GM18505 (cell line): Measurements from ENCODE around the gene C5orf47.
"Not testable (repeated sequence)": the region's sequence is repeated elsewhere in the genome, so short reads cannot be mapped to it uniquely, and the experiment has no call there.

Source experiments
- ATAC-seq: cut with Tn5 transposase; IDR thresholded peaks from one replicate; pipeline ENCODE4 v1.9.1; 2021; ENCODE audit not compliant: unreplicated experiment
- POLR2A ChIP-seq: IDR thresholded peaks from 4 replicates; pipeline ENCODE4 v1.6.1; 2011; ENCODE audit warnings: borderline replicate concordance; ENCODE audit not compliant: insufficient read depth, insufficient read length; ENCODE audit errors: extremely low read depth

The C5orf47 gene

DNA sequence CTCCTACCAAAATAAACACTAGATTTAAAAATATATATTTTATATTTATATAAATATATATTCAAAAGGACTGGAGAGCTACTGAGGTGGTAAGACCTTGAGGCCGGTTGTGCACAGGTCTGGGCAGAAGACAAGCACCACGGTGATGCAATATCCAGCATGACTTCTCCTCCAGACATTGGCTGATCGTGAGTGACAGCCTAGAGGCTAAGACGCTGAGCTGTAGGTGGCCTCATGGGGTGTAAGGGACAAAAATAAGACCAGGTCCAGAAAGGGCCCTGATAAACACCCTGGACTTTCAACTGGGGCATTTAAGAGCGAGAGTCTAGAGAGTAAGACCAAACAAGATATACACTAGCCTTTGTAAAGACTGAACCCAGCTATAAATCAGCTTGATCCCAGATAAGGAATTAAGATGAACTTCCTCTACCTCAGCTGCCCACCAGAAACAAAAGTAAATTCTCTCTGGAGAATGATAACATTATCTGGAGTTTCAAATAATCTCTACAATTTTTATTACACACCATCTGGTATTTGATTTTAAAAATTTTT lies 14.2 kb upstream of the C5orf47 start:
- TF ChIP-seq POLR2A: no peak
- ATAC-seq: no peak

DNA sequence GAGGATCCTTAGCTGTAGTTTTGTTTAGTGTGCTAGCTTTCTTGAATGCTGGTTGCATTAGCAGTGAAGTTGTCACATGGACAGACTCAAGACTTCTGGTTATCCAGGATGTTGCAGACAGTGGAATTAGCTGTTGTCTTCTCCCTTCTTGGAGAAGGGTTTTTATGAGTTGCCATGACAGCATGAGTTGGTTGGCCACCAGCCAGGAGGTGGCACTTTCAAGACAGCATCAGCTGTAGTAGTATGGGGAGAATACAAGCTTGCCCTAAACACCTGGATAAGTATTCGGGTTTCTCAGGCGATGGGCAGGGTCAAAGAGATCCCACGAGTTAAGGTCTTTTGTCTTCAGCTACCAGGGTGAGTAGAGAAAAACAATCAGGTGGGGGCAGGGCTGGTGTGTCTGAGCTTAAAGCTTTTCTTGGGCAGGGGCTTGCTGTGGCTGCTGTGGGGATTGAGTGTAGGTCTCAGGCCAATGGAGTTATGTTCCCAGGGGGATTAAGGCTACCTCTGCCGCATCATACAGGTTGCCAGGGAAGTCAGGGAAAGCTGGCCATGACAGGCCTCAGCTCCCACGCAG lies 7.7 kb upstream of the C5orf47 start:
- no peak for ATAC-seq
- TF ChIP-seq POLR2A: no peak

DNA sequence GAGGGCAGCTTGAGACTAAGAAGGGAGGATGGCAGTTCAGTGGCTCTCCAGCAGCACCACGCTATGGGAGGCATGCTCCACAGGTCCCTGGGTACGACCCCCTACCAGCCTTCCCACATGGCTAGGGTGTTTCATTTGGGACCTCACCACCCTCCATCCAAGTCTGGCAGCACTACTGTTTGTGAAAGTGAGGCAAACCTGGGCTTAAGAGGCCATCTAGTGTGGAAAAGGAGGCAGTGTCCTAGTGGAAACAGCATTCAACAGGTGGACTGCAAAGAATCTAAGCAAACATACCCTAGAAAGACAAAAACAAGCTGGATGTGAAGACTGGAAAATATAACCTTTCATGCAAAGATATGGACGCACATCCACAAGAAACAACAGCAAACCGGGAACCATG lies 4.8 kb upstream of the C5orf47 start:
- ATAC-seq: no peak
- no peak for TF ChIP-seq POLR2A

DNA sequence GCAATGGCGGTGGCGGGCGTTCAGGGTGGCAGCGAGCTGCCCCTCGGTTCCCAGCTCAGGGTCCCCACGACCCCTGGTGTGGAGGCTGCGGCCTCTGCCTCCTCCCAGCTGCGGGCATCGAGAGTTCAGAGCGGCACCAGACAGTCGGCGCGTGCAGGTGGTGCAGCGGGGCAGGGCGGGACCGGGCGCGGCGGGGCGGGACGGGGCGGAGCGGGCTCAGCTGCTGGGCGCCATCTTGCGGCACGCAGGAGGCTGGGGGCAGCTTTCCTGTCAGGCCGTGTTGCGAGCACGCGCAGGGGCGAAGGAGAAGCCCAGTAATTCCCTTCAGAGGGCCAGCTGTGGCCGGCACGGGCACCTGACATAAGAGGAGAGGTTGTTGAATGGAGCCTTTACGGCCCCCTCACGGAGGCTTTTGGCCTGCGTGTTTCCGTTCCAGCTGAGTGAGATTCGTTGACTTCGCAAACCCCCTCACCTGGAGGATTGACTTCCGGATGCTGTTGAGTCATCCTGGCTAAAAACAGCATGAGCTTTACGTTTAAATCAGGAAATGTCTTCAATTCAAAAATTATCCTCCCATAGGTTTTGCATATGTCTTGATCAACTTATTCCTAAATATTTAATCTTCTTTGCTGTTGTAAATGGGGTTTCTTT lies 587 bp downstream of the C5orf47 start:
- ATAC-seq: no peak
- TF ChIP-seq POLR2A: no peak

DNA sequence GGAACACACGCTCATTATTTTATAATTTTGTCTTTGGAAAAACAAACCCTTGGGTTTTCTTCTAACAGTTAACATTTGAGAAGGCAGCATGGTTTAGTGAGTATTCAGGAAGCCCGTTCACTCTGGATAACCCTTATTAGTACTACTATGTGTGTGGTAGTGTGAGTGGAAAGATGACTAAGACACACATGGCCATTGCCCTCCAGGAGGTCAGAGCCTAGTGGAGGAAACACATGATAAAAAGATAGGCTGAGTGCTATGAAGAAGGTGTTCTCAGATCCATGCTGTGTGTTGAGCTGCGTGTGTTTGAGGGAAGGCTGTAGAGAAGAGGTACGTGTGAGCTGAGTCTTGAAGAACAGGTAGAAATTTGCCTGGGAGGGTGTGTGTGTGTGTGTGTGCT lies 8.4 kb downstream of the C5orf47 start:
- TF ChIP-seq POLR2A: no peak
- ATAC-seq: no peak

DNA sequence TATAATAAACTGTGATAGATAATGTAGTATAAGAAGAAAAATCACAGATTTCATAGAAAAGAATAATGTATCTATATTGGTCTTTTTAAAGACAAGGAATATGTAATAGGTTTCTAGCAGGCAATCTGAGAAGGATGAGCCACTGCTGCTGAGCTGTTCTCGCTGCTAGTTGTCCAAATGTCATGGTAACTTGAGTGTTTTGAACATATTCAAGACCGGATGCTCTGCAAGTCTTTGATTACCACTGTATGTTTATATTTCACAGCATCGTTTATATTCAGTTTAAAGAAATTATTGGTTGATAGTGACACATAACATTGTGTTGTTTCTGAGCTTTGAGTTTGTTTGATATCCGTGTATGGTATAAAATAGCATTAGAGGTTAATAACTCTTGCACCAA lies 9.6 kb downstream of the C5orf47 start:
- no peak for TF ChIP-seq POLR2A
- no peak for ATAC-seq

DNA sequence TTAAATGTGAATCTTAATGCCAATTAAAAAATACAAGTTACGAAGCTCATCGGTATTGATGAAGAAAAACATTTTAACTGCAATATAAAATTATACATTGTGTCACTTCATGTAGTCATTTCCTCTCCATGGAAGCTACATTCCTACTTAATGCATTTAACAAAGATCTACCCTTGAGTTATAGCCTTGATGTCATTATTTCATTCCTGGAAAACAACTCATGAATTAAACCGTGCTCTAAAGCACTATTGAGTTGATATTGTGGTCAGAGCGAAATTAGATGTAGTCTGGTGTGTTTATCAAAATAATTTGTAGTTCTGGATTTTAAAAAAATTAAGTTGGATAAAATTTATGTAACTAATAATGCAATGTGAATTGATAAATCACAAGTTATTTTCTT lies 11.1 kb downstream of the C5orf47 start:
- no peak for TF ChIP-seq POLR2A
- ATAC-seq: no peak

DNA sequence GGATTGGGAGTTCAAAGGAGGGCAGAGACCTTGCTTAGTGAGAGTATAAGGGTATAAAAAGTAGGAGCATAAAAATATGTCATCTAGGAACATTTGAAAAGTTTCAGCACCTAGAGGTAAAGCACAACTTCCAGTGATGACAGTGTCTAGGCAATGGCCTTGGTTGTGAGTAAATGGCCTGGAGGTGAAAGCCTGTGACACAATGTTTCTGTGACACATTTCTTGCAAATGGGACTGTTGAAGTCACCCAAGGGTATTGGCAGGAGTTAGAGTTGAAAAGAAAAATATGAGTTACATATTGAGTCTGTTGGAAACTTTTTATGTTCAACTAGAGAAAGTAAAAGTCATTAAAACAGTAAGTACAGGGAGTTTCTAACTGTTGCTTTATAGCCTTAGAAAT lies 14.8 kb downstream of the C5orf47 start:
- no peak for ATAC-seq
- TF ChIP-seq POLR2A: no peak

DNA sequence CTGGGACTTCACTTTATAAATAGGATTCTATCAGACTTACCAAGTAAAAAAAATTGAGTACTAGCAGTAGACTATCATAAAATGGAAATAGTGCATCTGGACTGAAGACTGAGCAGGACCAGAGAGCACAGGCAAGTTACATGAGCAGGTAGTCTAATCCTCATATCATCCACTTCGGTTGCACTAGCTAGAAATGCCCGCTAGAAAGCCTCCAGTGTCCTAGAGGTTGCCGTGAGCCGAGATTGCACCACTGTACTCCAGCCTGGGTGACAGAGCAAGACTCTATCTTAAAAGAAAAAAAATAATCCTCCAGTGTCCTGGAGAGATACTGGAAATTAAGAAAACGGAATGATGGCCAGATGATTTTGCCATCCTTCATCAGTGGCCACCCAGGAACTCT lies 20.0 kb downstream of the C5orf47 start:
- no peak for TF ChIP-seq POLR2A
- no peak for ATAC-seq

DNA sequence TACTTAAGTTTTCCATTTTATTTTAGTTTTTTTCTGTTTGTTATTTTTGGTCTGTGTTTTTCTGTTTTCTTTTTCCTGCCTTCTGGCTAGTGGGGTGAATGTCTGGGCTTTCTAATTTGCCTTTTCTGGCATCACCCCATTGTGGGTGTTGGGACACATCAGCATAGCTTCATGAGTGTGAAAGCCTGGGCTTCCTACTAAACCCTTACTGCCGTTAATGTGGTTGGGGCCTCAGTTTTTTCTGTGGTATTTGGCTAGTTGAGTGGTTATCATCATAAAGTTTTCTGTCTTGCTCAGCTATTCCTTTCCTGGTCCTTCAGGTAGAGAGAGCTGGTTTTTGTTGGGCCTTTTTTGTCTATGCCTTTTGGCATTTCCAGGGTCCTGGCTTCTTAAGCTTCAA lies 21.4 kb downstream of the C5orf47 start:
- no peak for TF ChIP-seq POLR2A
- no peak for ATAC-seq

DNA sequence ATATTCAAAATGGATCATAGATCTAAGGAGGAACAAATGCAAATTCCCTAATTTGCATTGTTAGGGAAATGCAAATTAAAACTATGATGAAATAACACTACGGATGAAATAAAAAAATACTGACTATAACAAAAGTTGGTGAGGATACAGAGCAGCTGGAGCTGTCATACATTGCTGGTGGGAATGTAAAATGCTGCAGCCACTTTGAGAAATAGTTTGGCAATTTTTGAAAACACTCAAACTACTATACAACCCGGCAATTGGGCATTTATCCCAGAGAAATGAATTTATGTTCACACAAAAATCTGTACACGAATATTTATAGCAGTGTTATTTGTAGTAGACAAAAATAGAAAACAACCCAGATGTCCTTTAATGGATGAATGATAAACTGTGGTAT lies 22.5 kb downstream of the C5orf47 start:
- no peak for TF ChIP-seq POLR2A
- ATAC-seq: no peak

DNA sequence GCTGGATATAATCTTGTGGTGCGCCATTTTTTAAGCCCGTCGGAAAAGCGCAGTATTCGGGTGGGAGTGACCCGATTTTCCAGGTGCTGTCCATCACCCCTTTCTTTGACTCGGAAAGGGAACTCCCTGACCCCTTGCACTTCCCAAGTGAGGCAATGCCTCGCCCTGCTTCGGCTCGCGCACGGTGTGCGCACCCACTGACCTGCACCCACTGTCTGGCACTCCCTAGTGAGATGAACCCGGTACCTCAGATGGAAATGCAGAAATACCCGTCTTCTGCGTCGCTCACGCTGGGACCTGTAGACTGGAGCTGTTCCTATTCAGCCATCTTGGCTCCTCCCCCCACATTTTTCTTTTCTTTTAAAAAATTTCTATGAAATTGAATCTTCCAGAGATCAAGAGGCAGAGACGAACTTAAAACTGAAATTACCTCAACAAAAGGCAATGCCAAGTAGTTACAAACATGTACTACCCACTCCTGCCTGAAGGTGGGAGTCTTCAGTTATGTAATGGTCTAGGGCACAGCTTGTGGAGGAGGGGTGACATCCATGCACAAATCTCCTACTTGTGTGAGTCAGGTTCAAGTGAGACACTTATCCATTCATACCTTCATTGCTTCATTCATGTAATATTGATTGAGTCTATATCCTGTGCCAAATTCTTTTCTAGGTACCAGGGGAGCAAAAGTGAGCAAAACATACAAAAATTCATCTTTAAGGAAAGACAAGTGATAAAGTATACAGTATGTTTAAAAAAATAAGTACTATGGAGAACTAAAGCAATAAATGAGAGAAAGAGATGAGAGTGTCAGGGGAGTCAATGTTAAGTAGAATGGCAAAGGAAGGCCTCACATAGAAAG lies 31.3 kb downstream of the C5orf47 start:
- not testable (repeated sequence) for ATAC-seq

DNA sequence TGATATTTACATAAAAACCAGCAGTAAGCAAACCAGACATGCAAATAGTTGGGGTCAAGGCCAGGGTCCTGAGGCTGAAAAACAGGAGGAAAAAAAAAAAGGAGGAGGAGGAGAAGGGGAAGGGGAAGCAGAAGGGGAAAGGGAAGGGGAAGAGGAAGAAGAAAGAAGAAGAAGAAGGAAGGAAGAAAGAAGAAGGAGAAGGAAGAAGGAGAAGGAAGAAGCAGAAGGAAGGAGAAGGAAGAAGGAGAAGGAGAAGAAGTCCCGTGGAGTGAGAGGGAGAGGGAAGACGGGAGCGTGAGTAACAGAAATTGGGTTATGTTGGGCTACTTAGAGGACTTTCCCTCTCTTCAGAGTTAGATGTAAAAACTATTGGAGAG lies 31.9 kb downstream of the C5orf47 start:
- no peak for ATAC-seq
- no peak for TF ChIP-seq POLR2A

DNA sequence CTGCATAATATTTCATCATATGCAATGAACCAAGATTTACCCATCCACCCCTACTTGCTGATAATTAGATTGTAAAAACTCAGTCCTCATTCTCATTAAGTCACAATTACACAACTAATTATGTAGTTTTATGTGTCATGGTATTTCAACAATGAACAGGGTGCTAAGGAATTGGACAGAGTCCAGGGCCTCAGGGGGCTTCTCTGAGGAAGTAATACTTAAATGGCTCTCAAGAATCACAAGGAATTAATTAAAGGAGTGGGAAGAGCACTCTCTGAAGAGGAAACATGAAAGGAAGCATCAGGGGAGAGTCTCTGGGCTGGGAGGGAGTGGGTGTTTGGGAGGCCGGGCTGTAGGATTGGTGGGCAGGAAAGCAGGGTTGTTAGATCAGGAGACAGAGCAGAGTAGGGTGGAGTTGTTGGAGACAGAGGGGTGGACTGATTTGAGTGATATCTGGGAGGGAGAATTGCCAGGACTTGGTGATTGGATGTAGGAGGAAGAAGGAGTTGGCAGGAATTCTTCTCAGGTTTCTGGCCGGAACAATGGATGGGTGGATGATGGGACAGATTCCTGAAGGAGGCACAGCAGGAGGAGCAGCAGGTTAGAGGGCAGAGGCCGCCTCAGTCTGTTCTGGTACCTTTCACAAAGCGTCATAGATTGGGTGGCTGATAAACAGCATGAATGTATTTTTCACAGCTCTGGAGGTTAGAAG lies 33.6 kb downstream of the C5orf47 start:
- no peak for TF ChIP-seq POLR2A
- ATAC-seq: no peak

DNA sequence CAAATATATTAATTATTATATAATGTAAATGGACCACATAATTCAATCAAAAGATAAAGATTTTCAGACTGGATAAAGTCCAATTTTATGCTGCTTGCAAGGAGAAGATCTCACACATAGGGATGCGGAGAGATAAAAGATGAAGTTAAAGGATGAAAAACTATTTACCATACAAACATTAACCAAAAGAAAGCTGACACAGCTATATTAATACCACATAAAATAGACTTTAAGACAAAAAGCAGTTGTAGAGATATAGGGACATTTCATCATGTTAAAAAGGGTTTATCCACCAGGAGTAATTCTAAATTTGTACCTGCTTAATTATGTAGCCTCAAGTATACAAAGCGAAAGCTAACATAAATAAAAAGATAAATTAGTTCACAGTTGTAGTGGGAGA lies 41.3 kb downstream of the C5orf47 start:
- ATAC-seq: no peak
- no peak for TF ChIP-seq POLR2A
